GM23338 (cell line): ENCODE data around the gene ZFYVE28. TPM values are rescaled to one million over a fixed set of nuclear protein-coding genes. Genes with fewer than 3 reads are reported as not detected.

Source experiments
- ATAC-seq: fragments of 200-7000 bp; cut with Tn5 transposase; 3 replicates; pipeline ENCODE4 v1.9.1; 2020
- DNase-seq: peaks from one replicate; pipeline ENCODE4 v3.0.0-alpha.2; 2015; ENCODE audit warnings: low spot score
- H2AFZ ChIP-seq: fragments of 200-600 bp; sonication (generic); 2 replicates; pipeline ENCODE4 v1.8.0; 2016; ENCODE audit warnings: antibody characterized with exemption, mild to moderate bottlenecking, moderate library complexity
- H3F3A ChIP-seq: fragments of 200-600 bp; sonication (generic); replicated peaks from 2 replicates; pipeline ENCODE4 v1.8.0; 2017; ENCODE audit warnings: antibody characterized with exemption, mixed run types, low read depth
- H3K27ac ChIP-seq: fragments of 200-600 bp; sonication (generic); 2 replicates; pipeline ENCODE4 v1.6.1; 2016; ENCODE audit warnings: low read depth
- H3K27me3 ChIP-seq: fragments of 200-600 bp; sonication (generic); 2 replicates; pipeline ENCODE4 v1.8.0; 2016; ENCODE audit warnings: mild to moderate bottlenecking, mixed run types, moderate library complexity; ENCODE audit not compliant: insufficient read depth
- H3K36me3 ChIP-seq: fragments of 200-600 bp; sonication (generic); 2 replicates; pipeline ENCODE4 v1.8.0; 2016; ENCODE audit warnings: mild to moderate bottlenecking; ENCODE audit not compliant: insufficient read depth
- H3K4me1 ChIP-seq: fragments of 200-600 bp; sonication (generic); 2 replicates; pipeline ENCODE4 v1.8.0; 2016; ENCODE audit warnings: mild to moderate bottlenecking, moderate library complexity; ENCODE audit not compliant: insufficient read depth
- H3K4me2 ChIP-seq: fragments of 200-600 bp; sonication (generic); 2 replicates; pipeline ENCODE4 v1.7.1; 2017; ENCODE audit warnings: mixed run types
- H3K4me3 ChIP-seq: fragments of 200-600 bp; sonication (generic); 2 replicates; pipeline ENCODE4 v1.6.1; 2016; ENCODE audit warnings: mixed run types
- H3K79me2 ChIP-seq: fragments of 200-600 bp; sonication (generic); replicated peaks from 2 replicates; pipeline ENCODE4 v1.8.0; 2017; ENCODE audit warnings: mild to moderate bottlenecking; ENCODE audit not compliant: insufficient read depth
- H3K9me2 ChIP-seq: fragments of 200-600 bp; sonication (generic); 2 replicates; pipeline ENCODE4 v1.8.0; 2017; ENCODE audit not compliant: insufficient read depth
- H4K20me1 ChIP-seq: fragments of 200-600 bp; sonication (generic); replicated peaks from 2 replicates; pipeline ENCODE4 v1.8.0; 2017; ENCODE audit warnings: mild to moderate bottlenecking; ENCODE audit not compliant: insufficient read depth
- H3K27ac Mint-ChIP-seq: 2 replicates; pipeline ENCODE4 v1.8.0; 2020; ENCODE audit warnings: inconsistent platforms, mild to moderate bottlenecking, moderate library complexity, mixed read lengths
- H3K27me3 Mint-ChIP-seq: 3 replicates; pipeline ENCODE4 v1.8.0; 2022; ENCODE audit warnings: low read depth, mild to moderate bottlenecking, moderate library complexity, mixed read lengths, inconsistent platforms; ENCODE audit not compliant: insufficient read depth, poor library complexity
- H3K36me3 Mint-ChIP-seq: 3 replicates; pipeline ENCODE4 v1.8.0; 2021; ENCODE audit warnings: low read depth, mild to moderate bottlenecking, inconsistent platforms, moderate library complexity, mixed read lengths
- H3K4me1 Mint-ChIP-seq: 3 replicates; pipeline ENCODE4 v1.8.0; 2020; ENCODE audit warnings: mild to moderate bottlenecking, inconsistent platforms, mixed read lengths
- H3K4me3 Mint-ChIP-seq: 3 replicates; pipeline ENCODE4 v1.8.0; 2021; ENCODE audit warnings: moderate library complexity, mild to moderate bottlenecking, inconsistent platforms, mixed read lengths
- H3K9me3 Mint-ChIP-seq: 3 replicates; pipeline ENCODE4 v1.8.0; 2020; ENCODE audit warnings: moderate library complexity, mild to moderate bottlenecking, inconsistent platforms, mixed read lengths
- CREB1 ChIP-seq: fragments of 250-450 bp; sonication (Bioruptor Pico); IDR thresholded peaks from 2 replicates; pipeline ENCODE4 v1.5.0; 2020; ENCODE audit warnings: low read depth, mild to moderate bottlenecking, moderate library complexity
- CTCF ChIP-seq, 2 experiments: fragments of 200-600 bp in 1 of 2; sonication (generic) in 1 of 2; conservative IDR thresholded peaks; 2 replicates each; pipeline versions ENCODE4 v1.5.1 to v1.6.1; 2016 to 2017; ENCODE audit warnings: antibody characterized with exemption in 2 of 2, low read depth in 2 of 2, mild to moderate bottlenecking in 2 of 2, moderate library complexity in 1 of 2
- ETS1 ChIP-seq: IDR thresholded peaks from 2 replicates; pipeline ENCODE4 v1.6.1; 2016; ENCODE audit warnings: antibody characterized with exemption
- EZH2 ChIP-seq: fragments of 200-600 bp; sonication (generic); IDR thresholded peaks from one replicate; pipeline ENCODE4 v1.8.0; 2017; ENCODE audit warnings: antibody characterized with exemption, mild to moderate bottlenecking, low read depth; ENCODE audit not compliant: unreplicated experiment
- EZH2phosphoT487 ChIP-seq: fragments of 200-600 bp; sonication (generic); IDR thresholded peaks from one replicate; pipeline ENCODE4 v1.8.1; 2018; ENCODE audit warnings: antibody characterized with exemption; ENCODE audit not compliant: unreplicated experiment
- JUNB ChIP-seq: IDR thresholded peaks from one replicate; pipeline ENCODE4 v1.6.1; 2016; ENCODE audit warnings: antibody characterized with exemption; ENCODE audit not compliant: unreplicated experiment
- NANOG ChIP-seq: IDR thresholded peaks from 2 replicates; pipeline ENCODE4 v1.6.1; 2016; ENCODE audit warnings: antibody characterized with exemption, borderline replicate concordance
- POLR2AphosphoS5 ChIP-seq: IDR thresholded peaks from 2 replicates; pipeline ENCODE4 v1.6.1; 2016; ENCODE audit warnings: antibody characterized with exemption, low read depth
- REST ChIP-seq: IDR thresholded peaks from one replicate; pipeline ENCODE4 v1.6.1; 2018; ENCODE audit warnings: antibody characterized with exemption; ENCODE audit not compliant: unreplicated experiment
- STAT1 ChIP-seq: IDR thresholded peaks from one replicate; pipeline ENCODE4 v1.6.1; 2016; ENCODE audit warnings: antibody characterized with exemption; ENCODE audit not compliant: unreplicated experiment
- ZNF114 ChIP-seq: fragments of 250-450 bp; sonication (Bioruptor Pico); IDR thresholded peaks from 2 replicates; pipeline ENCODE4 v1.5.0; 2020; ENCODE audit warnings: mild to moderate bottlenecking, moderate library complexity
- ZNF331 ChIP-seq: fragments of 250-450 bp; sonication (Bioruptor Pico); IDR thresholded peaks from 2 replicates; pipeline ENCODE4 v1.5.0; 2020; ENCODE audit warnings: low read depth, mild to moderate bottlenecking, moderate library complexity
- ZNF462 ChIP-seq: fragments of 250-450 bp; sonication (Bioruptor Pico); IDR thresholded peaks from 2 replicates; pipeline ENCODE4 v1.5.0; 2020; ENCODE audit warnings: mild to moderate bottlenecking, moderate library complexity
- polyA plus RNA-seq: library from polyadenylated mRNA; unstranded; fragments of >200 nt; fragmentation: Nextera tagmentation; extraction: Ambion mirVana; gene quantifications from 2 replicates; pipeline ENCODE4 v1.2.1, GENCODE V29; 2016
- total RNA-seq: library from RNA; depleted of rRNA; stranded (reverse); fragments of >200 nt; shearing (Covaris generic); gene quantifications from 2 replicates; pipeline ENCODE4 v1.2.3, GENCODE V29; 2014

Gene ZFYVE28
- total and polyA plus RNA-seq, 2 experiments from 2014 or later: 2.6 to 4.6 TPM

GRCh38 chr4:2289955-2290333 is 128.5 kb downstream of the ZFYVE28 start:
- H3K27ac ChIP-seq: no peak overlapping the region
- no peak overlapping the region for H3K27ac Mint-ChIP-seq
- no peaks in the 10 kb centered on the region for H3K4me1 ChIP-seq
- no peaks in the 10 kb centered on the region for H3K36me3 ChIP-seq
- peaks cover 10% of the 10 kb centered on the region for H3K27me3 Mint-ChIP-seq
- no peak overlapping the region for H3K4me3 ChIP-seq
- H3F3A ChIP-seq: no peaks in the 10 kb centered on the region
- no peaks in the 10 kb centered on the region; the same call in 2 of the 3 replicates for H3K36me3 Mint-ChIP-seq
- no peaks in the 10 kb centered on the region for H4K20me1 ChIP-seq
- ATAC-seq (no peak), DNase-seq (no peak)
- no peak overlapping the region for H3K4me2 ChIP-seq
- no peaks in the 10 kb centered on the region for H3K79me2 ChIP-seq
- H2AFZ ChIP-seq: no peak overlapping the region
- H3K4me3 Mint-ChIP-seq: no peak overlapping the region
- peaks cover 9% of the 10 kb centered on the region for H3K4me1 Mint-ChIP-seq
- no peaks in the 10 kb centered on the region for H3K9me2 ChIP-seq
- H3K9me3 Mint-ChIP-seq: peaks cover 3% of the 10 kb centered on the region; the same call in 1 of the 3 replicates
- no peaks in the 10 kb centered on the region for H3K27me3 ChIP-seq
- TF ChIP-seq REST: no peak
- no peak for TF ChIP-seq JUNB
- TF ChIP-seq ETS1: no peak
- TF ChIP-seq ZNF462 (CRISPR knock-in tag): no peak
- no peak for TF ChIP-seq EZH2phosphoT487
- TF ChIP-seq ZNF114 (CRISPR knock-in tag): no peak
- TF ChIP-seq POLR2AphosphoS5: no peak
- no peak for TF ChIP-seq NANOG
- no peak for TF ChIP-seq CTCF (conservative IDR thresholded peaks at IDR 0.05; ENCODE audit: low read depth in 2 of 2)
- TF ChIP-seq CREB1: no peak
- no peak for TF ChIP-seq ZNF331 (CRISPR knock-in tag)
- no peak for TF ChIP-seq STAT1
- TF ChIP-seq EZH2: no peak
